Ectodermal cell (in vitro differentiated cells): Measurements from ENCODE around the gene A4GALT.
A peak's percentile ranks its signal among the peaks of the same experiment; 100 is the strongest.
"Not testable (repeated sequence)": the region's sequence is repeated elsewhere in the genome, so short reads cannot be mapped to it uniquely, and the experiment has no call there.

Source experiments
- H3K27ac ChIP-seq: 2 replicates; pipeline ENCODE4 v1.7.0; 2013; ENCODE audit warnings: mild to moderate bottlenecking, low read depth, low read length; ENCODE audit not compliant: insufficient read depth, poor library complexity, severe bottlenecking
- H3K27me3 ChIP-seq: 2 replicates; pipeline ENCODE4 v1.7.0; 2013; ENCODE audit warnings: mild to moderate bottlenecking, low read length; ENCODE audit not compliant: insufficient read depth, control insufficient read depth, poor library complexity, severe bottlenecking
- H3K36me3 ChIP-seq: one replicate; pipeline ENCODE4 v1.7.0; 2013; ENCODE audit warnings: low read length; ENCODE audit not compliant: control insufficient read depth, insufficient read depth
- H3K4me1 ChIP-seq: one replicate; pipeline ENCODE4 v1.7.0; 2013; ENCODE audit warnings: low read length; ENCODE audit not compliant: control insufficient read depth, insufficient read depth
- H3K4me3 ChIP-seq: 2 replicates; pipeline ENCODE4 v1.7.0; 2013; ENCODE audit warnings: low read depth, low read length, control low read depth; ENCODE audit not compliant: insufficient read depth
- H3K9me3 ChIP-seq: 2 replicates; pipeline ENCODE4 v1.7.0; 2013; ENCODE audit warnings: mild to moderate bottlenecking, low read length, moderate library complexity; ENCODE audit not compliant: control insufficient read depth
- WGBS, 2 experiments: methylation state at CpG; one replicate each; pipeline ENCODE4 v1.1.7; 2013; ENCODE audit warnings: missing lambda C conversion rate in 2 of 2; 5-methylcytosine and 5-hydroxymethylcytosine counted together

Gene A4GALT

GRCh38 chr22:42758931-42759629 is 38.4 kb upstream of the A4GALT start:
- Histone ChIP-seq H3K4me3 (no peak overlapping the region), H3K36me3 (no peaks in the 10 kb centered on the region), H3K4me1 (peaks cover 5% of the 10 kb centered on the region), H3K27me3 (no peaks in the 10 kb centered on the region), H3K9me3 (no peaks in the 10 kb centered on the region), H3K27ac (no peak overlapping the region)
- 85 to 86% methylated on average over 21 to 23 of the region's 23 CpGs for WGBS, 2 experiments

- H3K4me1 ChIP-seq, H3K4me3 ChIP-seq, H3K36me3 ChIP-seq, H3K27me3 ChIP-seq, H3K27ac ChIP-seq, H3K9me3 ChIP-seq: not testable (repeated sequence)
- 94 to 96% methylated on average over 5 of the region's 5 CpGs for WGBS, 2 experiments
Measured at GRCh38 chr22:42755553-42755952, 34.9 kb upstream of the A4GALT start.

GRCh38 chr22:42755121-42755520 is 34.5 kb upstream of the A4GALT start:
- not testable (repeated sequence) for H3K27me3 ChIP-seq, H3K27ac ChIP-seq, H3K4me1 ChIP-seq, H3K9me3 ChIP-seq, H3K36me3 ChIP-seq, H3K4me3 ChIP-seq
- 93 to 94% methylated on average over 15 of the region's 16 CpGs for WGBS, 2 experiments

- Histone ChIP-seq H3K9me3 (no peaks in the 10 kb centered on the region), H3K27me3 (no peaks in the 10 kb centered on the region), H3K36me3 (no peaks in the 10 kb centered on the region), H3K4me1 (peaks cover 5% of the 10 kb centered on the region), H3K4me3 (no peak overlapping the region), H3K27ac (no peak overlapping the region)
- 89 to 93% methylated on average over 6 of the region's 6 CpGs for WGBS, 2 experiments
Measured at GRCh38 chr22:42754658-42755057, 34.0 kb upstream of the A4GALT start.

GRCh38 chr22:42752912-42753311 is 32.2 kb upstream of the A4GALT start:
- H3K9me3 ChIP-seq: no peaks in the 10 kb centered on the region
- H3K27me3 ChIP-seq: no peaks in the 10 kb centered on the region
- WGBS, 2 experiments: 91% methylated on average over 7 of the region's 7 CpGs
- H3K36me3 ChIP-seq: no peaks in the 10 kb centered on the region
- H3K4me3 ChIP-seq: no peak overlapping the region
- peaks cover 11% of the 10 kb centered on the region for H3K4me1 ChIP-seq
- H3K27ac ChIP-seq: no peak overlapping the region

- Histone ChIP-seq H3K27me3 (no peaks in the 10 kb centered on the region), H3K9me3 (no peaks in the 10 kb centered on the region), H3K36me3 (no peaks in the 10 kb centered on the region), H3K4me3 (no peak overlapping the region), H3K27ac (no peak overlapping the region), H3K4me1 (peaks cover 14% of the 10 kb centered on the region)
- WGBS, 2 experiments: 82 to 85% methylated on average over 12 of the region's 12 CpGs
Measured at GRCh38 chr22:42752230-42752746, 31.6 kb upstream of the A4GALT start.

GRCh38 chr22:42750421-42750820 is 29.8 kb upstream of the A4GALT start:
- H3K36me3 ChIP-seq, H3K9me3 ChIP-seq, H3K4me3 ChIP-seq, H3K27me3 ChIP-seq, H3K27ac ChIP-seq: not testable (repeated sequence)
- peaks cover 14% of the 10 kb centered on the region for H3K4me1 ChIP-seq
- 92 to 96% methylated on average over 24 to 25 of the region's 28 CpGs for WGBS, 2 experiments

GRCh38 chr22:42747701-42748513 is 27.2 kb upstream of the A4GALT start:
- H3K36me3 ChIP-seq: no peaks in the 10 kb centered on the region
- 59 to 64% methylated on average over 14 of the region's 14 CpGs for WGBS, 2 experiments
- peaks cover 19% of the 10 kb centered on the region for H3K4me1 ChIP-seq
- no peaks in the 10 kb centered on the region for H3K27me3 ChIP-seq
- H3K4me3 ChIP-seq: no peak overlapping the region
- H3K9me3 ChIP-seq: no peaks in the 10 kb centered on the region
- H3K27ac ChIP-seq: no peak overlapping the region

- H3K27ac ChIP-seq: no peak overlapping the region
- H3K9me3 ChIP-seq: no peaks in the 10 kb centered on the region
- WGBS, 2 experiments: 93 to 94% methylated on average over 11 of the region's 11 CpGs
- H3K4me3 ChIP-seq: no peak overlapping the region
- H3K36me3 ChIP-seq: no peaks in the 10 kb centered on the region
- H3K4me1 ChIP-seq: peaks cover 19% of the 10 kb centered on the region
- H3K27me3 ChIP-seq: no peaks in the 10 kb centered on the region
Measured at GRCh38 chr22:42745118-42745517, 24.4 kb upstream of the A4GALT start.

GRCh38 chr22:42743501-42743991 is 22.9 kb upstream of the A4GALT start:
- Histone ChIP-seq H3K36me3 (no peaks in the 10 kb centered on the region), H3K4me3 (no peak overlapping the region), H3K27ac (peak overlapping the region; percentile 76), H3K4me1 (peaks cover 11% of the 10 kb centered on the region), H3K9me3 (no peaks in the 10 kb centered on the region), H3K27me3 (no peaks in the 10 kb centered on the region)
- WGBS, 2 experiments: 55 to 56% methylated on average over 9 of the region's 9 CpGs
